Activated T-helper 1 cell treated with anti-CD3 and anti-CD28 coated beads, Interleukin-2, amount 50 U/mL, for 16 hours (primary cell): ENCODE data around the gene SPG7.

Experiments used
- DNase-seq, 2 donors: peaks; one replicate each; pipeline ENCODE4 v3.0.0-alpha.2; 2020; ENCODE audit warnings: low read depth in 1 of 2, low spot score in 1 of 2

SPG7 gene

GRCh38 chr16:89484923-89485679 lies 23.1 kb upstream of the SPG7 start:
- DNase-seq: no peak

GRCh38 chr16:89485701-89486246 lies 22.4 kb upstream of the SPG7 start:
- DNase-seq: no peak

GRCh38 chr16:89489040-89489897 lies 18.9 kb upstream of the SPG7 start:
- DNase-seq: peak; percentile 62 to 77

GRCh38 chr16:89489898-89490438 lies 18.2 kb upstream of the SPG7 start:
- no peak for DNase-seq

- peak; percentile 94 to 97 for DNase-seq
These were observed 17.6 kb upstream of the SPG7 start, which contains the start of gene ANKRD11 for GRCh38 chr16:89490439-89491237. ANKRD11 (minus strand) TSS chr16:89490561; CDS start chr16:89317019, 173,542 bp downstream.

GRCh38 chr16:89491238-89491869 lies 16.8 kb upstream of the SPG7 start:
- no peak for DNase-seq

GRCh38 chr16:89491974-89492687 lies 16.1 kb upstream of the SPG7 start:
- DNase-seq: no peak

GRCh38 chr16:89493776-89494175 lies 14.4 kb upstream of the SPG7 start:
- no peak for DNase-seq

GRCh38 chr16:89495121-89495520 lies 13.1 kb upstream of the SPG7 start:
- DNase-seq: no peak

GRCh38 chr16:89498839-89499238 lies 9.4 kb upstream of the SPG7 start:
- DNase-seq: no peak

- DNase-seq: no peak
These were observed 8.4 kb upstream of the SPG7 start for GRCh38 chr16:89499767-89500166.

- DNase-seq: no peak
These were observed 5.9 kb upstream of the SPG7 start for GRCh38 chr16:89502081-89502843.

- no peak for DNase-seq
These were observed 4.1 kb upstream of the SPG7 start for GRCh38 chr16:89504091-89504490.

- peak; percentile 80 to 81 for DNase-seq
These were observed 2.7 kb upstream of the SPG7 start for GRCh38 chr16:89505204-89506112.

GRCh38 chr16:89506113-89506504 lies 2.1 kb upstream of the SPG7 start:
- DNase-seq: no peak

- no peak for DNase-seq
These were observed 1.4 kb upstream of the SPG7 start for GRCh38 chr16:89506791-89507191.

GRCh38 chr16:89507214-89507833 lies 879 bp upstream of the SPG7 start:
- no peak for DNase-seq
